Brain microvascular endothelial cell (primary cell): ENCODE data around the gene BRF1.

Experiments used
- DNase-seq: peaks from one replicate; pipeline ENCODE4 v3.0.0-alpha.2; 2020
- H3K27ac ChIP-seq: fragments of 250-450 bp; sonication (Bioruptor Pico); 2 replicates; pipeline ENCODE4 v1.5.1; 2020; ENCODE audit warnings: mild to moderate bottlenecking, moderate library complexity
- H3K27me3 ChIP-seq: fragments of 250-450 bp; sonication (Bioruptor Pico); replicated peaks from 2 replicates; pipeline ENCODE4 v1.5.1; 2020; ENCODE audit warnings: mild to moderate bottlenecking
- H3K36me3 ChIP-seq: fragments of 250-450 bp; sonication (Bioruptor Pico); replicated peaks from 2 replicates; pipeline ENCODE4 v1.5.1; 2020; ENCODE audit warnings: mild to moderate bottlenecking
- H3K4me3 ChIP-seq: 2 replicates; pipeline ENCODE4 v1.5.1; 2011; ENCODE audit warnings: low read depth, mild to moderate bottlenecking, control low read depth, low read length, moderate library complexity
- in situ Hi-C: cut with HindIII; loops from 2 replicates; pipeline ENCODE4 v1.10.0; 2017; ENCODE audit warnings: low sequenced_read_pairs, low pct_ligation_motif_present
- TF ChIP-seq, protein P1 (sequence below): IDR thresholded peaks from 2 replicates; pipeline ENCODE4 v1.5.1; 2011; ENCODE audit warnings: low read depth, mild to moderate bottlenecking, moderate library complexity, low read length, control low read depth, inconsistent platforms; ENCODE audit errors: missing control alignments

The BRF1 gene

DNA sequence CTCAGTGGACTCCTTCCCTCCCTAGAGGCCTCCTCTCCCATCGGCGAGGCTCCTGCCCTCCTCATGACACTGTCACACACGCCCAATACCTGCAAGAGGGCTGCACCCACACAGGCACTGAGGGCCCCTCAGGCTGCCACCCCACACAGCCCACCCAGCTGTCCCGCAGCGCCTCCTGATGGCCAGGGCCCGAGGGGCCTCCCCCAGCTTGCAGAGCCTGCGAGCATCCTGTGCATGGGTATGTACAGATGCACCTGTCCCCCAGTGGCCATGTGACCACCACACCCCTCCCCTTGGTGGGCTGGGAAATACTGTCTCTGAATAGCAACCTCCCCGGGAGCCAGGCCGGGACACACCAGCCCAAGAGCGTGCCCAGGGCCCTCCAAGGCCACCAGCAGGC is 100.7 kb downstream of the BRF1 start:
- Histone ChIP-seq H3K4me3 (no peak overlapping the region), H3K36me3 (no peaks in the 10 kb centered on the region), H3K27me3 (no peaks in the 10 kb centered on the region), H3K27ac (no peak overlapping the region)
- no peak for DNase-seq
- TF ChIP-seq, protein P1, sequence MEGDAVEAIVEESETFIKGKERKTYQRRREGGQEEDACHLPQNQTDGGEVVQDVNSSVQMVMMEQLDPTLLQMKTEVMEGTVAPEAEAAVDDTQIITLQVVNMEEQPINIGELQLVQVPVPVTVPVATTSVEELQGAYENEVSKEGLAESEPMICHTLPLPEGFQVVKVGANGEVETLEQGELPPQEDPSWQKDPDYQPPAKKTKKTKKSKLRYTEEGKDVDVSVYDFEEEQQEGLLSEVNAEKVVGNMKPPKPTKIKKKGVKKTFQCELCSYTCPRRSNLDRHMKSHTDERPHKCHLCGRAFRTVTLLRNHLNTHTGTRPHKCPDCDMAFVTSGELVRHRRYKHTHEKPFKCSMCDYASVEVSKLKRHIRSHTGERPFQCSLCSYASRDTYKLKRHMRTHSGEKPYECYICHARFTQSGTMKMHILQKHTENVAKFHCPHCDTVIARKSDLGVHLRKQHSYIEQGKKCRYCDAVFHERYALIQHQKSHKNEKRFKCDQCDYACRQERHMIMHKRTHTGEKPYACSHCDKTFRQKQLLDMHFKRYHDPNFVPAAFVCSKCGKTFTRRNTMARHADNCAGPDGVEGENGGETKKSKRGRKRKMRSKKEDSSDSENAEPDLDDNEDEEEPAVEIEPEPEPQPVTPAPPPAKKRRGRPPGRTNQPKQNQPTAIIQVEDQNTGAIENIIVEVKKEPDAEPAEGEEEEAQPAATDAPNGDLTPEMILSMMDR, result peak; percentile 24
- in situ Hi-C loops, result no loop called here

DNA sequence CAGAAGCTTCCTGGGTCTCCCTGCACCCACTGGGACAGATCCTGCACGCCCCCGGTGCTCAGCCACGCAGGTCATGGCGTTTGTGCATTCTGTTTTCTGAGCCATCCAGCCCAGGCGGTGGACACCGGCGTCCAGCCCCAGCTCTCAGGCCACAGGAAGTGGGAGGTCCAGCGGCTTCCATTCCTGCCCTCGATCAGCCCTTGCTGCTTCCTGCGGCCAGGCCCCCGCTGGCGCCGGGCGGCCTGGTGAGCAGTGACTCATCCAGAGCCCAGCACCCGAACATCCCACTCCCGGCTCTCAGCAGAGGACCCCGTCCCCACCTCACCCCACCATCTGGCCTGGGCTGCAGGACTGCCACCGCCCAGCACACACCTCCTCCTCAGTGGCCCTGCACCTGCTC is 101.7 kb downstream of the BRF1 start:
- no peaks in the 10 kb centered on the region for H3K36me3 ChIP-seq
- DNase-seq, result peak; percentile 37
- in situ Hi-C loops, result no loop called here
- no peak overlapping the region for H3K27ac ChIP-seq
- no peak overlapping the region for H3K4me3 ChIP-seq
- TF ChIP-seq, protein P1, result no peak
- no peaks in the 10 kb centered on the region for H3K27me3 ChIP-seq

DNA sequence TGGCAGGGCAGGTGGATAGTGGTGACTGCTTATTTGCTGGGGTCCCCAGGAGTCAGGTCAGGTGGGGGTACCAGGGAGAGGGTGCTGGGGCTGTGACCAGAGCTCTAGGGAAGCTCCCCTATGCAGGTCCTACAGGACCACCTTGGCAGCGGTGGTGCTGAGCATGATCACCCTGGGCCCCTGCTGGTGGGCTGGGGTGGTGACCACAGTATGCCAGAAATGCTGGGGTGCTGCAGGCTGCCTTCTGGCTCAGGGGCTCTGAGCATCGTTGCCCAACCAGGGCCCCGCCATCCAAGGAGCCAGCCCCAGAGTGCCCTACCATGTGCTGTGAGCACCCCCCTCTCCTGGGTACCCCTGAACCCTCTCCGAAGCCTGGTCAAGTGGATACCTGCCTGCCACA is 102.2 kb downstream of the BRF1 start:
- Histone ChIP-seq H3K27me3 (no peaks in the 10 kb centered on the region), H3K36me3 (no peaks in the 10 kb centered on the region), H3K27ac (no peak overlapping the region), H3K4me3 (no peak overlapping the region)
- no peak for DNase-seq
- in situ Hi-C loops, result no loop called here
- TF ChIP-seq, protein P1, result peak; percentile 40

DNA sequence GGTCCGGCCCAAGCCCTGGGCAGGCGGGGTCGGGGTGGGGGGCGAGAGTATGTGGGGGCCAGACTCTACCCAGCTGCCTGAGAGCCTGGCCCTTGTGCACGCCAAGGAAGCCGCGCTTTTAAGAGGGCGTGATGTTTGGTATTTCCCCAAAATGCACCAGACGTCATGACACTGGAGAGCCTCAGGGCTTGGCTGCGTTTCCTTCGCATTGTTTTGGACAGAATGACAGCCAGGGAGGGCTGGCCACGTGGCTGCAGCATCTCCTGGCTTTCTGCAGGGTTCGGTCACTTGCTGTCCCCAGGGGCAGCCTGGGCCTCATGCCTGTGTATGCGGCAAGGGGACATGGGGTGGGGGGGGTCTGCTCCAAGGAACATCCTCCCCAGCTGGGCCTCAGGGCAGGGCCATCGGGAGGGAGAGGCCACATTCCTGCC is 103.6 kb downstream of the BRF1 start:
- Histone ChIP-seq H3K36me3 (no peaks in the 10 kb centered on the region), H3K27me3 (no peaks in the 10 kb centered on the region), H3K27ac (no peak overlapping the region), H3K4me3 (no peak overlapping the region)
- in situ Hi-C loops, result no loop called here
- TF ChIP-seq, protein P1, result no peak
- DNase-seq, result no peak

DNA sequence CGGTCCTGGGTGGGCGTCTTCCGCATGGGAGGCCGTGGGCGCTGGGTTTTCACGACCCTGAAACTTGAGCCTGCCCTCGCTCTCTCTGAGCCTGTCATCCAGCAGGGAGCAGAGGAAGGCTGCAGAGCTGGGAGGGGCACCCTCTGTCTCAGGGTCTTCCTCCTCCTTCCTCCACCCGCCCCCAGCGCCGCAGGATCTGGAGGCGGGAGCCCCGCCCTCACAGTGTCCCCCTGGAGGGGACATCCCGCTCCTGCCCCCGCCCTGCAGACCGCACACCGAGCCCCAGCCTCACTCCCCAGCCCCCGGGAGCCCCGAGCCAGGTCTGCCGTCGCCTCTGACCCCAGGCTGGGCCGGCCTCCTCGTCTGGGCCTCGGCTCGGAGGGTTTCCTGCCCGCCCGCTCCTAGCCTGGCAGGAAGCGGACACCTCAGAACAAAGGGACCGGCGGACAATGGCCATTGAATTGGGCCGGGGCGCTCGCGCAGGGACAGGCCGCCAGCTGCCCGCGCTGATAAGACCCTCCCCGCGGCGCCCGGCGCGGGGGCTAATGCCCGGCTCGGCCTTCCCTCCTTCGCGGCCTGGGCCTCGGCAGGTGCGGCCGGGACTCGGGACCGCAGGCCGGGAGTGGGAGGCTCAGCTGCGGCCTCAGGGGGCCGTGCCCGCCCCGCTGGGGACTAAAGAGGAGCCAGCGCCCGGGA is 104.4 kb downstream of the BRF1 start:
- in situ Hi-C loops, result no loop called here
- Histone ChIP-seq H3K4me3 (no peak overlapping the region), H3K27me3 (no peaks in the 10 kb centered on the region), H3K27ac (no peak overlapping the region), H3K36me3 (no peaks in the 10 kb centered on the region)
- TF ChIP-seq, protein P1, result no peak
- no peak for DNase-seq

DNA sequence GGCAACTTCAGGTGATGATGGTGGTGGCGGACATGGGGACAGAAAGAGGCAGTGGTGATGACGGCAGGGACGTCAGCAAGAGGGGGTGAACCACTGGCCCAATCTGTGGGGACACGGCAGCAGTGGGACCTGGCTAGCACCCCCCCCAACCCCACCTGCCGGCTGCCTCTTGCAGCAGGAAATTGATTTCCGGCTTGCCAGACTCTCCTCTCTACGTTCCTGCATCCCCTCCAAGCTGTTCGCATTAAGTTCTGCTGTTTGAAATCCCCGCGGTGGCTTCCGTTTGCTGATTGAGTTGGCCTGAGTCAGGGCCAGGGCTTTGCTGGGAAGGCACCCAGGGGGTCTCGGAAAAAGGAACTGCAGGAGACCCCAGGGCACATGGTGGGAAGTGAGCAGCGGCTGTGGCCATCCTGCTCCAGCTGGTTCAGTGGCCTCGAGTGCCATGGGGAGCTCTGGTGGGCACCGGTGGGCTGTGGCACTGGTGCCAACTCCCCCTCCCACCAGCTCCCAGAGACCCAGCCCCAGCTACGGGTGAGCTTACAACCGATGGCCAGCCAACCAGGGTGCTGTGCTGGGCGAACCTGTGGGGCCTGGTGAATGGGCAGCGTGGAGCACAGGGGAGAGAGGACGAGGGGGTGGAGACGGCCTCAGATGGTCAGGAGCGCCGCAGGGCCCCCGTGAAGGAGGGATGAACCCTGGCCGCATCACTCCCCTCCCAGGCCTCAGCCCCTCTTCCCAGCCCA is 105.1 kb downstream of the BRF1 start:
- Histone ChIP-seq H3K4me3 (no peak overlapping the region), H3K27me3 (no peaks in the 10 kb centered on the region), H3K36me3 (no peaks in the 10 kb centered on the region), H3K27ac (no peak overlapping the region)
- DNase-seq, result peak; percentile 17
- in situ Hi-C loops, result no loop called here
- TF ChIP-seq, protein P1, result peak; percentile 16
